Retinal pigment epithelial cell (primary cell): ENCODE data around the gene LAMC3.

ENCODE experiments used
- DNase-seq: peaks from one replicate; pipeline ENCODE4 v3.0.0-alpha.2; 2010; ENCODE audit warnings: low read depth
- H3K4me3 ChIP-seq: 2 replicates; pipeline ENCODE4 v1.5.1; 2011; ENCODE audit warnings: mild to moderate bottlenecking, low read length, control low read depth, moderate library complexity
- CTCF ChIP-seq: conservative IDR thresholded peaks from 2 replicates; pipeline ENCODE4 v1.5.1; 2011; ENCODE audit warnings: low read depth, low read length, control low read depth, inconsistent platforms

LAMC3 gene

GRCh38 chr9:131082774-131083512 is 74.0 kb downstream of the LAMC3 start:
- DNase-seq = no peak
- no peak for TF ChIP-seq CTCF
- H3K4me3 ChIP-seq = no peak overlapping the region

GRCh38 chr9:131084661-131085369 is 75.8 kb downstream of the LAMC3 start:
- H3K4me3 ChIP-seq = no peak overlapping the region
- DNase-seq = no peak
- TF ChIP-seq CTCF = no peak

- DNase-seq = no peak
- TF ChIP-seq CTCF = no peak
- no peak overlapping the region for H3K4me3 ChIP-seq
Measured at GRCh38 chr9:131085370-131086122, 76.6 kb downstream of the LAMC3 start.

- no peak overlapping the region for H3K4me3 ChIP-seq
Measured at GRCh38 chr9:131087354-131087893, 78.5 kb downstream of the LAMC3 start.

GRCh38 chr9:131090025-131090787 is 81.2 kb downstream of the LAMC3 start:
- no peak overlapping the region for H3K4me3 ChIP-seq
- TF ChIP-seq CTCF = no peak
- no peak for DNase-seq

More at GRCh38 chr9:131087354-131087893, 78.5 kb downstream of the LAMC3 start:
- no peak for DNase-seq
- no peak for TF ChIP-seq CTCF

GRCh38 chr9:131091352-131091992 is 82.5 kb downstream of the LAMC3 start:
- no peak for TF ChIP-seq CTCF
- no peak overlapping the region for H3K4me3 ChIP-seq
- DNase-seq = no peak
